ENCODE results near the gene MAGIX. TPM values are rescaled to one million over a fixed set of nuclear protein-coding genes. Genes with fewer than 3 reads are reported as not detected.
A peak's percentile ranks its signal among the peaks of the same experiment; 100 is the strongest.

The MAGIX gene
- total RNA-seq, 1 donor from 2014 or later: 3.1 TPM

DNA sequence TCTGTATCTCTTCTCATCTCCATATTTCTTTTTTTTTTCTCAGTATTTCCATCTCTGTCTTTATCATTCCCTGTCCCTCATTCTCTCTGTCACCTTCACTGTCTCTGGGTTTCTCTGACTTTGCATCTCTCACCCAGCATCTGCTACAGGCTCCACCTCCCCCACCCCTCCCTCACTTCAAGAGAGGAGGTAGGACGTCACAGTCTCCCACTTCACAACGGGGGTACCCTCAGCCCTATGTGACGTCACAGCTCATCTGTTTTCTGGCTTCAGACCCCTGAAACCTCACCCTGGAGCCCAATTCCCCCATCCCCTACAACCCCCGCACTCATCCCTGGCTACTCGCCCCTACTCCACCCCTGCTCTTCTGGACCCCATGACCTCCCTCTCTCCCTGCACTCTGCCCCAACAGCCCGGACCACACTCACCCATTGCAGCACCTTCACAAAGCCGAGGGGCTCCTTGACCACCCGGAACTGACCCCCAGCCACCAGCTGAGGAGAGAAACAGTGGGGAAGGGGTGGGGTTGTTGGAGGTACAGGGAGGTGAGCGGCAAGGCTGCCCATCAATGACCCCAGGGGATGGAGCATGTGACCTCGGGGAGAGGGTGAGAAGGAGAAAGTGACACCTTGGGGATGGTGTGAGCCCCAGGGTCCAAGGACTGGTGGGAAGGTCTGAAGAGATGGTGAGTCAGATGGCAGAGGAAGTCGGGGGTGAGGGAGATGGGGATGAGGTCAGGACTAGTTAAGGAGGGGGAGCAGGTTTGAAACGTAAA lies 36.2 kb downstream of the MAGIX start:
- peak overlapping the region; percentile 29 for H3K4me3 Mint-ChIP-seq (ENCODE audit: low read depth)
- DNase-seq (ENCODE audit: low spot score, unreplicated experiment): no peak
- H3K4me1 Mint-ChIP-seq (ENCODE audit: low read depth): peaks cover 2% of the 10 kb centered on the region
- peaks cover 19% of the 10 kb centered on the region for H3K27me3 Mint-ChIP-seq
- peaks cover 20% of the 10 kb centered on the region for H3K9me3 Mint-ChIP-seq (ENCODE audit: low read depth)
- no peaks in the 10 kb centered on the region for H3K36me3 Mint-ChIP-seq (ENCODE audit: insufficient read depth)
- H3K27ac Mint-ChIP-seq: no peak overlapping the region
- TF ChIP-seq, protein P1, sequence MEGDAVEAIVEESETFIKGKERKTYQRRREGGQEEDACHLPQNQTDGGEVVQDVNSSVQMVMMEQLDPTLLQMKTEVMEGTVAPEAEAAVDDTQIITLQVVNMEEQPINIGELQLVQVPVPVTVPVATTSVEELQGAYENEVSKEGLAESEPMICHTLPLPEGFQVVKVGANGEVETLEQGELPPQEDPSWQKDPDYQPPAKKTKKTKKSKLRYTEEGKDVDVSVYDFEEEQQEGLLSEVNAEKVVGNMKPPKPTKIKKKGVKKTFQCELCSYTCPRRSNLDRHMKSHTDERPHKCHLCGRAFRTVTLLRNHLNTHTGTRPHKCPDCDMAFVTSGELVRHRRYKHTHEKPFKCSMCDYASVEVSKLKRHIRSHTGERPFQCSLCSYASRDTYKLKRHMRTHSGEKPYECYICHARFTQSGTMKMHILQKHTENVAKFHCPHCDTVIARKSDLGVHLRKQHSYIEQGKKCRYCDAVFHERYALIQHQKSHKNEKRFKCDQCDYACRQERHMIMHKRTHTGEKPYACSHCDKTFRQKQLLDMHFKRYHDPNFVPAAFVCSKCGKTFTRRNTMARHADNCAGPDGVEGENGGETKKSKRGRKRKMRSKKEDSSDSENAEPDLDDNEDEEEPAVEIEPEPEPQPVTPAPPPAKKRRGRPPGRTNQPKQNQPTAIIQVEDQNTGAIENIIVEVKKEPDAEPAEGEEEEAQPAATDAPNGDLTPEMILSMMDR (IDR thresholded peaks at IDR 0.05; ENCODE audit: unreplicated experiment): no peak

DNA sequence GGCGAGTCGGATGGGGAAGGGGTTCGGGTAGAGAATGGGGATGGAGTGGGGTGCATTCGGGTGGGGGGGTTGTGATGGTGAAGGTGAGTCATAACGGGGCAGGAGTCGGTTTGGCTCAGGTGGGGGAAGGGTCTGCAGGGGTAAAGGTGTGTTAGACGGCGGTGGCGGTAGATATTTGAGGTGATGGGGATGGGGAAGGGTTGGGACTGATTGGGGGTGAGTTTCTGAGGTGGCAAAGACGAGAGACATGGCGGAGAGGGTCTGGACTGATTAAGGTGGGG lies 36.7 kb downstream of the MAGIX start:
- peaks cover 20% of the 10 kb centered on the region for H3K9me3 Mint-ChIP-seq (ENCODE audit: low read depth)
- TF ChIP-seq, protein P1 (IDR thresholded peaks at IDR 0.05; ENCODE audit: unreplicated experiment): no peak
- H3K27me3 Mint-ChIP-seq: peaks cover 20% of the 10 kb centered on the region
- H3K4me1 Mint-ChIP-seq (ENCODE audit: low read depth): peaks cover 2% of the 10 kb centered on the region
- no peaks in the 10 kb centered on the region for H3K36me3 Mint-ChIP-seq (ENCODE audit: insufficient read depth)
- no peak overlapping the region for H3K27ac Mint-ChIP-seq
- H3K4me3 Mint-ChIP-seq (ENCODE audit: low read depth): no peak overlapping the region
- no peak for DNase-seq (ENCODE audit: low spot score, unreplicated experiment)

DNA sequence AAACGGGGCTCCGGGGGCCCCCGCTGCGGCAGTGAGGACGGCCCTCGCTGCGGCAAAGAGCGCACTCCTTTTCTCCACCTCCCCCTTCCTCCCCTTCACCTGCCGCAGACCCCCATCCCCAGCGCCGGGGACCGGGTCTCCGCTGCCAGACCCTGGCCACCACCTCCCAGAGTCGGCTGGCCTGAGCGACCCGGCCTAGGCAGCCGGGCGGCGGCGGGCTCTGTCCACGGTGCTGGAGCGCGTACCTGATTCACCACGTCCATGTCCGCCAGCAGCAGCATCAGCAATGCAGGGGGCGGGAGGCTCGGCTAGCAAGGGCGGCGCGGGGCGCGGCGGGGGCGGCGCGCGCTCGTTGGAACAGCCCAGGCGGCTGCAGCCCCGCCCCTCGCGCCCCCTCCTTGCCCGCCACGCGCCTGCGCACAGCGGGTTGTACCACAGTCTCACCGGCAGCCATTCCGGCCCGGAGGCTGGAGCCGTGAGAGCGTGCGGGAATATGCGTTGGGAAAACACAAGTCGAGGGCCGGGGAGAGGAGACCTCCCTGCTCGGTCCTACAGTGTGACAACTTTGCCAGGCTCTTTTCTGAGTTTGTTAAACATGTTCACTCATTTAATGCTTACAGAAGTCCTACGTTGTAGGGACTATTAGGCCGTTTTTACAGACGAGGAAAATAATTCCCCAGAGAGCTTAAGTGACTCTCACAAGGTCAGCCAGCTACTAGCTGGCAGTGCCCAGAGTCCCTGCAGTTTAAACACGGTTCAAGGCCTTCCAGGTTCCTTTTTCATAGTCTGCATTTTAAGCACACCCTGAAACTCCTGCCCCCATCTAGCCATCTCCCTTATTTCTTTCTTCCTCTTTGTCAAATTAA lies 37.6 kb downstream of the MAGIX start, which contains the start of gene SYP:
SYP (minus strand) TSS at position 288 of the 866 bp plus-strand sequence; CDS start at position 281, 7 bp downstream.
- peak within 1 kb of the TSS; percentile 29 for H3K4me3 Mint-ChIP-seq (ENCODE audit: low read depth)
- peaks cover 20% of the 10 kb centered on the region for H3K9me3 Mint-ChIP-seq (ENCODE audit: low read depth)
- H3K36me3 Mint-ChIP-seq (ENCODE audit: insufficient read depth): no peaks in the 10 kb centered on the region
- H3K27ac Mint-ChIP-seq: no peak within 1 kb of the TSS
- H3K4me1 Mint-ChIP-seq (ENCODE audit: low read depth): peaks cover 2% of the 10 kb centered on the region
- peak; percentile 83 for DNase-seq (ENCODE audit: low spot score, unreplicated experiment)
- peaks cover 20% of the 10 kb centered on the region for H3K27me3 Mint-ChIP-seq
- TF ChIP-seq, protein P1 (IDR thresholded peaks at IDR 0.05; ENCODE audit: unreplicated experiment): no peak

DNA sequence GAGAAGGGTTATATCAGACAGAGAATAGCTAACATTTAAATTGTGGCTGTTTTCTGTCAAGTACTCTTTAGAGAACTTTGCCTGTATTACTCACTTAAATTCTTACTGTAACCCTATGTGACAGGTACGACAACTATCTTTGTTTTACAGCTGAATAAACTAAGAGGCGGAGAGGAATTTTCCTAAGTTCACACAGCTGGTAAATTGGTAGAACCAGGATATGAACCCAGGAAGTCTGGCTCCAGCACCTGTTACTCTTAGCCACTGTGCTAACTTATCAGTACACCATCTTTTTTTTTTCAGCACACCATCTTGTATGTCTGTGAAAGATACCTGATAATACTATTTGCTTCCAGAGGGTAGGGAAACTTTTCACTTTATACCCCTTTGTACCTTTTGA lies 39.5 kb downstream of the MAGIX start:
- H3K9me3 Mint-ChIP-seq (ENCODE audit: low read depth): peaks cover 14% of the 10 kb centered on the region
- H3K36me3 Mint-ChIP-seq (ENCODE audit: insufficient read depth): no peaks in the 10 kb centered on the region
- H3K27ac Mint-ChIP-seq: no peak overlapping the region
- TF ChIP-seq, protein P1 (IDR thresholded peaks at IDR 0.05; ENCODE audit: unreplicated experiment): no peak
- H3K27me3 Mint-ChIP-seq: peaks cover 20% of the 10 kb centered on the region
- no peaks in the 10 kb centered on the region for H3K4me1 Mint-ChIP-seq (ENCODE audit: low read depth)
- H3K4me3 Mint-ChIP-seq (ENCODE audit: low read depth): no peak overlapping the region
- DNase-seq (ENCODE audit: low spot score, unreplicated experiment): no peak

DNA sequence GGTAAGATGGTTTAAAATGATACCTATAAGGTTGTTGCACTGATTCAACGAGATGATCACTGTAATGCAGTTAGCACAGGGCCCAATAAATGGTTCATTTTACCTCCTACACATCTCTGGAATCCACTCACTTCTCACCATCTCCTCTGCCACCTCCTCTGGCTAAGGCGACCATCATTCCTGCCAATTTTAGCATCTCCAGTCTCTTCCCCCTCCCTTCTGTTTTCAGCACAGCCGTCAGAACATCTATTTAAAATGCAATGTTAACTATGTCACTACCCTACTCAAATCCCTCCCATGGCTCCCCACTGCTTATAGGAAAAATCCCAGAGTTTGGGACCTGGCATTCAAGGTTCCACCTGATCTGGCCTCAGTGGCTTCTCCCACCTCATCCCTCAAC lies 41.0 kb downstream of the MAGIX start:
- Mint-ChIP-seq H3K9me3 (ENCODE audit: low read depth) (peaks cover 7% of the 10 kb centered on the region), H3K27me3 (peaks cover 7% of the 10 kb centered on the region), H3K4me3 (ENCODE audit: low read depth) (no peak overlapping the region)

More for the DNA sequence above, 41.0 kb downstream of the MAGIX start:
- no peaks in the 10 kb centered on the region for H3K4me1 Mint-ChIP-seq (ENCODE audit: low read depth)
- TF ChIP-seq, protein P1 (IDR thresholded peaks at IDR 0.05; ENCODE audit: unreplicated experiment): no peak
- H3K27ac Mint-ChIP-seq: no peak overlapping the region
- no peaks in the 10 kb centered on the region for H3K36me3 Mint-ChIP-seq (ENCODE audit: insufficient read depth)
- DNase-seq (ENCODE audit: low spot score, unreplicated experiment): no peak

All from progenitor cell of endocrine pancreas (in vitro differentiated cells).